ENCODE measurements around the gene CDK5RAP2. TPM values are rescaled to one million over a fixed set of nuclear protein-coding genes. Genes with fewer than 3 reads are reported as not detected.

The CDK5RAP2 gene
- total RNA-seq, 2 experiments from 2014 or later, result 51.8 to 57.9 TPM

- CTCF ChIA-PET, result no interaction called here
- POLR2A ChIA-PET, result no interaction called here
These were observed 205.2 kb downstream of the CDK5RAP2 start for GRCh38 chr9:120374817-120375216.

GRCh38 chr9:120374239-120374638 lies 205.7 kb downstream of the CDK5RAP2 start:
- POLR2A ChIA-PET, result no interaction called here
- CTCF ChIA-PET, result no interaction called here

GRCh38 chr9:120372040-120372439 lies 207.9 kb downstream of the CDK5RAP2 start:
- ChIA-PET CTCF (no interaction called here), POLR2A (no interaction called here)

- ChIA-PET POLR2A (no interaction called here), CTCF (no interaction called here)
These were observed 210.3 kb downstream of the CDK5RAP2 start for GRCh38 chr9:120369608-120370220.

- CTCF ChIA-PET, result interaction anchor here (1.0 kb wide), 1 partner anchor 13 kb away, joined by 4 read pairs; no protein-coding TSS in a partner anchor
These were observed 211.2 kb downstream of the CDK5RAP2 start for GRCh38 chr9:120368799-120369198.

GRCh38 chr9:120366644-120367019 lies 213.3 kb downstream of the CDK5RAP2 start:
- CTCF ChIA-PET, result no interaction called here
- POLR2A ChIA-PET, result no interaction called here

More at GRCh38 chr9:120368799-120369198, 211.2 kb downstream of the CDK5RAP2 start:
- POLR2A ChIA-PET, result no interaction called here

- POLR2A ChIA-PET, result no interaction called here
- CTCF ChIA-PET, result no interaction called here
These were observed 214.6 kb downstream of the CDK5RAP2 start for GRCh38 chr9:120365386-120365785.

GRCh38 chr9:120363697-120364096 lies 216.3 kb downstream of the CDK5RAP2 start:
- CTCF ChIA-PET, result no interaction called here
- POLR2A ChIA-PET, result no interaction called here

- CTCF ChIA-PET, result no interaction called here
- POLR2A ChIA-PET, result no interaction called here
These were observed 217.5 kb downstream of the CDK5RAP2 start for GRCh38 chr9:120362446-120362845.

GRCh38 chr9:120361551-120361950 lies 218.4 kb downstream of the CDK5RAP2 start:
- ChIA-PET POLR2A (no interaction called here), CTCF (no interaction called here)

- CTCF ChIA-PET, result no interaction called here
- POLR2A ChIA-PET, result no interaction called here
These were observed 219.5 kb downstream of the CDK5RAP2 start for GRCh38 chr9:120360510-120360909.

GRCh38 chr9:120360046-120360445 lies 219.9 kb downstream of the CDK5RAP2 start:
- CTCF ChIA-PET, result no interaction called here
- POLR2A ChIA-PET, result no interaction called here

- CTCF ChIA-PET, result interaction anchor here (0.5 kb wide), 1 partner anchor 65 kb away, joined by 4 read pairs; no protein-coding TSS in a partner anchor
- POLR2A ChIA-PET, result no interaction called here
These were observed 221.1 kb downstream of the CDK5RAP2 start for GRCh38 chr9:120358877-120359276.

- CTCF ChIA-PET, result no interaction called here
- POLR2A ChIA-PET, result no interaction called here
These were observed 226.5 kb downstream of the CDK5RAP2 start for GRCh38 chr9:120353506-120353905.

- ChIA-PET POLR2A (no interaction called here), CTCF (no interaction called here)
These were observed 228.9 kb downstream of the CDK5RAP2 start for GRCh38 chr9:120351106-120351505.

- POLR2A ChIA-PET, result no interaction called here
- CTCF ChIA-PET, result no interaction called here
These were observed 229.4 kb downstream of the CDK5RAP2 start for GRCh38 chr9:120350596-120350995.

GRCh38 chr9:120348951-120349429 lies 231.0 kb downstream of the CDK5RAP2 start:
- POLR2A ChIA-PET, result no interaction called here
- CTCF ChIA-PET, result interaction anchor here (0.7 kb wide), 2 partner anchors 42 to 62 kb away, joined by 3 to 4 read pairs; no protein-coding TSS in a partner anchor

GRCh38 chr9:120345379-120345778 lies 234.6 kb downstream of the CDK5RAP2 start:
- POLR2A ChIA-PET, result no interaction called here
- CTCF ChIA-PET, result no interaction called here

GRCh38 chr9:120344230-120344629 lies 235.7 kb downstream of the CDK5RAP2 start:
- ChIA-PET POLR2A (no interaction called here), CTCF (no interaction called here)

- POLR2A ChIA-PET, result no interaction called here
- CTCF ChIA-PET, result no interaction called here
These were observed 236.6 kb downstream of the CDK5RAP2 start for GRCh38 chr9:120343416-120343815.
